ENCODE data around the gene TMF1. TPM values are rescaled to one million over a fixed set of nuclear protein-coding genes. Genes with fewer than 3 reads are reported as not detected.
A peak's percentile ranks its signal among the peaks of the same experiment; 100 is the strongest.

The TMF1 gene
- total RNA-seq, 1 donor from 2014 or later: 42.0 TPM

- Mint-ChIP-seq H3K27ac (ENCODE audit: unreplicated experiment) (no peak overlapping the region), H3K4me1 (ENCODE audit: unreplicated experiment) (peaks cover 8% of the 10 kb centered on the region), H3K36me3 (ENCODE audit: unreplicated experiment) (peaks cover 52% of the 10 kb centered on the region), H3K4me3 (ENCODE audit: unreplicated experiment) (no peak overlapping the region), H3K27me3 (ENCODE audit: unreplicated experiment) (no peaks in the 10 kb centered on the region), H3K9me3 (ENCODE audit: unreplicated experiment) (no peaks in the 10 kb centered on the region)
- no peak for TF ChIP-seq CTCF (IDR thresholded peaks at IDR 0.05)
- no peak for DNase-seq (ENCODE audit: extremely low spot score, unreplicated experiment)
These were observed 46.2 kb downstream of the TMF1 start for GRCh38 chr3:69005791-69006482.

- DNase-seq (ENCODE audit: extremely low spot score, unreplicated experiment): no peak
- H3K4me3 Mint-ChIP-seq (ENCODE audit: unreplicated experiment): no peak overlapping the region
- H3K4me1 Mint-ChIP-seq (ENCODE audit: unreplicated experiment): peaks cover 9% of the 10 kb centered on the region
- H3K27me3 Mint-ChIP-seq (ENCODE audit: unreplicated experiment): no peaks in the 10 kb centered on the region
- H3K27ac Mint-ChIP-seq (ENCODE audit: unreplicated experiment): no peak overlapping the region
- H3K36me3 Mint-ChIP-seq (ENCODE audit: unreplicated experiment): peaks cover 47% of the 10 kb centered on the region
- no peak for TF ChIP-seq CTCF (IDR thresholded peaks at IDR 0.05)
- H3K9me3 Mint-ChIP-seq (ENCODE audit: unreplicated experiment): no peaks in the 10 kb centered on the region
These were observed 46.9 kb downstream of the TMF1 start for GRCh38 chr3:69005071-69005790.

- H3K4me3 Mint-ChIP-seq (ENCODE audit: unreplicated experiment): no peak overlapping the region
- no peaks in the 10 kb centered on the region for H3K9me3 Mint-ChIP-seq (ENCODE audit: unreplicated experiment)
- no peak overlapping the region for H3K27ac Mint-ChIP-seq (ENCODE audit: unreplicated experiment)
- no peaks in the 10 kb centered on the region for H3K27me3 Mint-ChIP-seq (ENCODE audit: unreplicated experiment)
- H3K4me1 Mint-ChIP-seq (ENCODE audit: unreplicated experiment): peaks cover 17% of the 10 kb centered on the region
- H3K36me3 Mint-ChIP-seq (ENCODE audit: unreplicated experiment): peaks cover 41% of the 10 kb centered on the region
- DNase-seq (ENCODE audit: extremely low spot score, unreplicated experiment): no peak
- no peak for TF ChIP-seq CTCF (IDR thresholded peaks at IDR 0.05)
These were observed 48.0 kb downstream of the TMF1 start for GRCh38 chr3:69004138-69004537.

GRCh38 chr3:68999605-69000004, 52.5 kb downstream of the TMF1 start:
- H3K27ac Mint-ChIP-seq (ENCODE audit: unreplicated experiment): peak overlapping the region; percentile 12
- no peak overlapping the region for H3K4me3 Mint-ChIP-seq (ENCODE audit: unreplicated experiment)
- no peak for DNase-seq (ENCODE audit: extremely low spot score, unreplicated experiment)
- H3K9me3 Mint-ChIP-seq (ENCODE audit: unreplicated experiment): no peaks in the 10 kb centered on the region
- peaks cover 26% of the 10 kb centered on the region for H3K4me1 Mint-ChIP-seq (ENCODE audit: unreplicated experiment)
- no peaks in the 10 kb centered on the region for H3K27me3 Mint-ChIP-seq (ENCODE audit: unreplicated experiment)
- TF ChIP-seq CTCF (IDR thresholded peaks at IDR 0.05): no peak
- peaks cover 36% of the 10 kb centered on the region for H3K36me3 Mint-ChIP-seq (ENCODE audit: unreplicated experiment)

- Mint-ChIP-seq H3K36me3 (ENCODE audit: unreplicated experiment) (peaks cover 38% of the 10 kb centered on the region), H3K4me1 (ENCODE audit: unreplicated experiment) (peaks cover 26% of the 10 kb centered on the region), H3K27me3 (ENCODE audit: unreplicated experiment) (no peaks in the 10 kb centered on the region), H3K27ac (ENCODE audit: unreplicated experiment) (peak overlapping the region; percentile 41), H3K4me3 (ENCODE audit: unreplicated experiment) (no peak overlapping the region), H3K9me3 (ENCODE audit: unreplicated experiment) (no peaks in the 10 kb centered on the region)
- TF ChIP-seq CTCF (IDR thresholded peaks at IDR 0.05): no peak
- no peak for DNase-seq (ENCODE audit: extremely low spot score, unreplicated experiment)
These were observed 53.0 kb downstream of the TMF1 start for GRCh38 chr3:68999158-68999557.

All from osteocyte (in vitro differentiated cells).